Left lung (tissue), 10 donors: Measurements from ENCODE around the gene KRT74. TPM values are rescaled to one million over a fixed set of nuclear protein-coding genes. Genes with fewer than 3 reads are reported as not detected.

ENCODE experiments used
- ATAC-seq: fragments of 200-7000 bp; cut with Tn5 transposase; one replicate; pipeline ENCODE4 v1.9.1; 2020; ENCODE audit warnings: moderate library complexity
- DNase-seq, 4 donors: peaks; one replicate each; pipeline ENCODE4 v3.0.0-alpha.2; 2013 to 2020
- H3K27ac ChIP-seq, 2 donors: fragments of 200-600 bp; sonication (generic) in 1 of 2; one replicate each; pipeline versions ENCODE4 v1.5.0 to v1.8.0; 2020 to 2021
- H3K27me3 ChIP-seq, 2 donors: fragments of 200-600 bp; sonication (generic) in 1 of 2; one replicate each; pipeline versions ENCODE4 v1.5.0 to v1.8.0; 2020 to 2021
- H3K36me3 ChIP-seq, 2 donors: fragments of 200-600 bp; sonication (generic) in 1 of 2; one replicate each; pipeline versions ENCODE4 v1.5.0 to v1.8.0; 2020 to 2021
- H3K4me1 ChIP-seq, 2 donors: fragments of 200-600 bp; one replicate each; pipeline ENCODE4 v1.8.0; 2021
- H3K4me3 ChIP-seq, 2 donors: fragments of 200-600 bp; sonication (generic) in 1 of 2; one replicate each; pipeline versions ENCODE4 v1.5.0 to v1.8.0; 2020 to 2021; ENCODE audit warnings: mild to moderate bottlenecking in 1 of 2
- H3K9me3 ChIP-seq, 2 donors: fragments of 200-600 bp; sonication (generic) in 1 of 2; one replicate each; pipeline versions ENCODE4 v1.5.0 to v1.8.0; 2020 to 2021
- intact Hi-C, 2 donors: fragments of 100-400 bp; cut with DNase I; formaldehyde crosslinking; loops; one replicate each; pipeline versions ENCODE4 v1.11.2 to v1.14.2; 2022
- polyA plus RNA-seq, 6 donors: library from polyadenylated mRNA; unstranded; fragments of 120-200 nt; gene quantifications; one replicate each; pipeline ENCODE4 v1.2.1, GENCODE V29; 2013; ENCODE audit not compliant: insufficient read length in 6 of 6
- total RNA-seq, 2 donors: library from RNA; stranded (reverse); fragmentation: NEBNext Ultra II Directional; extraction: Animal tissue kit (Norgen Biotek cat#: 25700); gene quantifications; one replicate each; pipeline ENCODE4 v1.2.1, GENCODE V29; 2021
- TF ChIP-seq, protein P1 (sequence below), 2 donors: fragments of 200-600 bp; sonication (generic) in 1 of 2; IDR thresholded peaks; one replicate each; pipeline versions ENCODE4 v1.5.0 to v1.8.0; 2021; ENCODE audit warnings: antibody characterized with exemption in 2 of 2
- donor health status: DM: no; HTN: yes; CAD: no.
- donor health status: DM: no; HTN: no; CAD: no.

The KRT74 gene
- total and polyA plus RNA-seq, 8 donors: not detected

DNA sequence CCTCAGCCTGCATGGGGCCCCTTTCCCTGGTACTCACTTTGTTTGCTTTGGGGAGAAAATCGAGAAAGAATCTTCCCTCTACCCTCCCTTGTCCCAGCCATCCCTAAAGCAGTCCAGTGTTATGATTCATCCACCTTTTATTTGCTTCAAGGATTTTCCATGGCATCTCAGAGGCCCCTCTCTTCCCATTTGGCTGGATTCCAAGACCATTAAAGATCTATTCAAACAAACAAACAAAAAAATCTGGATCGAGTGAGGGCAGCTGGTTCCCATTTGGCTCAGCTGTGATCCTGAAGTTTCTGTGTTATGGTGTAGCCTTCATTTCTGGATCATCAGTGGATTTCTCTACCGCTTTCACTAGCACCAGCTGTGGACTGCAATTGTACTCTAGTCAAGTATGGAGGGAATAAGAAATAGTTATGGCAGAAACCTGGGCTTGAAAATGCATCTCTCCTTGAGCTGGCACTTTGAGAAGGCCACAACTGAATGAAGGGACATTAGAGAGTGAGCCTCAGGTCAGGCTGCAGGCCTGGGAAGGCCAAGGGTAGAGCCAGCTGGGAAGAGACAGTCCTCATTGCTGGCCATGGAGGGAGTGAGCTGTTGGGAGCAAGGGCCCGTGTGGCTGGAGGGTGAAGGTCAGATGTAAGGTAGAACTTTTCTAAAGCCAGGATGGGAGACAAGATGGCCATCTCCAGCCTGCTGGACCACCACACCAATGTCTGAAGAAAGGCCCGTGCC, 34.4 kb downstream of the KRT74 start:
- no peaks in the 10 kb centered on the region for H3K4me1 ChIP-seq
- H3K36me3 ChIP-seq: no peaks in the 10 kb centered on the region
- DNase-seq: peak in 2 of 4 donors; percentile 49 to 59
- ATAC-seq: no peak
- peaks cover 0 to 10% of the 10 kb centered on the region in 2 donors for H3K27me3 ChIP-seq
- no peak overlapping the region for H3K4me3 ChIP-seq
- no peak overlapping the region for H3K27ac ChIP-seq
- intact Hi-C loops: no loop called here
- TF ChIP-seq, protein P1, sequence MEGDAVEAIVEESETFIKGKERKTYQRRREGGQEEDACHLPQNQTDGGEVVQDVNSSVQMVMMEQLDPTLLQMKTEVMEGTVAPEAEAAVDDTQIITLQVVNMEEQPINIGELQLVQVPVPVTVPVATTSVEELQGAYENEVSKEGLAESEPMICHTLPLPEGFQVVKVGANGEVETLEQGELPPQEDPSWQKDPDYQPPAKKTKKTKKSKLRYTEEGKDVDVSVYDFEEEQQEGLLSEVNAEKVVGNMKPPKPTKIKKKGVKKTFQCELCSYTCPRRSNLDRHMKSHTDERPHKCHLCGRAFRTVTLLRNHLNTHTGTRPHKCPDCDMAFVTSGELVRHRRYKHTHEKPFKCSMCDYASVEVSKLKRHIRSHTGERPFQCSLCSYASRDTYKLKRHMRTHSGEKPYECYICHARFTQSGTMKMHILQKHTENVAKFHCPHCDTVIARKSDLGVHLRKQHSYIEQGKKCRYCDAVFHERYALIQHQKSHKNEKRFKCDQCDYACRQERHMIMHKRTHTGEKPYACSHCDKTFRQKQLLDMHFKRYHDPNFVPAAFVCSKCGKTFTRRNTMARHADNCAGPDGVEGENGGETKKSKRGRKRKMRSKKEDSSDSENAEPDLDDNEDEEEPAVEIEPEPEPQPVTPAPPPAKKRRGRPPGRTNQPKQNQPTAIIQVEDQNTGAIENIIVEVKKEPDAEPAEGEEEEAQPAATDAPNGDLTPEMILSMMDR (IDR thresholded peaks at IDR 0.05): no peak
- H3K9me3 ChIP-seq: no peaks in the 10 kb centered on the region

DNA sequence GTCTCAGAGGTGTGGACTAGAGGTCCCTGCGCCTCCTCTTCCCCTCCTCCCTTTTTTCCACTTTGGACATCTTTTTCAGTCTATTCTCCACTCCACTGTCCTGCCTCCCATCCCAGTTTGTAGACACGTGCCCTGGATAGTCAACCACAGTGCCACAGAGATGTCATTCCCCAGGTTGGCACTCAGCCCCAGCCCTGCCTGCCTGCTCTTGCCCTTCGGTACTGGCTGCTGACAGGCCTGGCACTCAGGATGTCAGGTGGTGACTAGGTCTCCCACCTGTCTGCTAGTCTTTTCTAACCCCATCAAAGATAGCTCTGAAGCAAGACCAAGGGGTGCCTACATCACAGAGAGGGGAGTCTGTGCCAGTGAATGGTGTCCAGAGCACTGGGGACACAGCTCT, 36.5 kb downstream of the KRT74 start:
- no peaks in the 10 kb centered on the region for H3K4me1 ChIP-seq
- intact Hi-C loops: no loop called here
- H3K27ac ChIP-seq: no peak overlapping the region
- H3K36me3 ChIP-seq: no peaks in the 10 kb centered on the region
- no peak for ATAC-seq
- H3K4me3 ChIP-seq: no peak overlapping the region
- H3K27me3 ChIP-seq: no peaks in the 10 kb centered on the region
- no peaks in the 10 kb centered on the region for H3K9me3 ChIP-seq
- DNase-seq: no peak
- TF ChIP-seq, protein P1 (IDR thresholded peaks at IDR 0.05): no peak

DNA sequence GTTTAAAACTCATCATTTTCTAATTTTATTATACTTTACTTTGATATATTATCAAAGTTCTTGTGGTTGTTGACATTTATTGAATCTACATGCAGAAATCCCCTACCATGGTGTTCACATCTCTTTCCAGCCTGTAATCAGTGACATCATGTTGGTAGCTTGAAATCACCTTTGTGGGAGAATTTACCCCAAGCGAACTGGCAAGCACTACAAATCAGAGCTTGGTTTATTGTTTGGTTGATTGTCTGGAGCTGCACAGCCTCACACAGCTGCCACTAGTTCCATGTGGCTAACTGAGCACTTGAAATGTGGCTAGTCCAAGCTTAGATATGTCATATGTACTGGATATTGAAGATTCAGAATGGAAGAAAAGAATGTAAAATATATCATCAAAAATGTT, 38.1 kb downstream of the KRT74 start:
- no peak for DNase-seq
- TF ChIP-seq, protein P1 (IDR thresholded peaks at IDR 0.05): no peak
- Histone ChIP-seq H3K27me3 (no peaks in the 10 kb centered on the region), H3K4me1 (no peaks in the 10 kb centered on the region), H3K4me3 (no peak overlapping the region), H3K27ac (no peak overlapping the region), H3K9me3 (no peaks in the 10 kb centered on the region), H3K36me3 (no peaks in the 10 kb centered on the region)
- intact Hi-C loops: no loop called here
- ATAC-seq: no peak

DNA sequence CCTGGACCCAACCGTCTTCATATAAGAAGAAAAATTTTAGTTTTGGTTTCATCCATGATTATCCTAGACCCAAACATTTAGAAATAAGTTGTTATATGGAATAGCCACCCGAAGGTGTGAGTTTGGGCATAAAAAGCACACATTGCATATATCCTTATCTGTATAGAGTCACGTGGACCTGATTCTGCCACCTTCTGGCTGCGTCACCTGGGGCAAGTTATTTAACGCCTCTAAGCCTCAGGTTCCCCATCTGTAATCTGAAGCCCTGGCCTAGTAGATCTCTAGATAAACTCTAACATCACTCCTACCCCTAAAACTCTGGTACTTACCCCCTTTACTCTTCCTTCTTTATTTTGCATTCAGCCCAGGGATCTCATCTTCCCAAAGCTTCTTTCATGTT, 39.2 kb downstream of the KRT74 start:
- ATAC-seq: no peak
- H3K27ac ChIP-seq: no peak overlapping the region
- no peaks in the 10 kb centered on the region for H3K27me3 ChIP-seq
- H3K9me3 ChIP-seq: no peaks in the 10 kb centered on the region
- TF ChIP-seq, protein P1 (IDR thresholded peaks at IDR 0.05): no peak
- no peaks in the 10 kb centered on the region for H3K4me1 ChIP-seq
- intact Hi-C loops: no loop called here
- no peak for DNase-seq
- no peak overlapping the region for H3K4me3 ChIP-seq
- no peaks in the 10 kb centered on the region for H3K36me3 ChIP-seq

DNA sequence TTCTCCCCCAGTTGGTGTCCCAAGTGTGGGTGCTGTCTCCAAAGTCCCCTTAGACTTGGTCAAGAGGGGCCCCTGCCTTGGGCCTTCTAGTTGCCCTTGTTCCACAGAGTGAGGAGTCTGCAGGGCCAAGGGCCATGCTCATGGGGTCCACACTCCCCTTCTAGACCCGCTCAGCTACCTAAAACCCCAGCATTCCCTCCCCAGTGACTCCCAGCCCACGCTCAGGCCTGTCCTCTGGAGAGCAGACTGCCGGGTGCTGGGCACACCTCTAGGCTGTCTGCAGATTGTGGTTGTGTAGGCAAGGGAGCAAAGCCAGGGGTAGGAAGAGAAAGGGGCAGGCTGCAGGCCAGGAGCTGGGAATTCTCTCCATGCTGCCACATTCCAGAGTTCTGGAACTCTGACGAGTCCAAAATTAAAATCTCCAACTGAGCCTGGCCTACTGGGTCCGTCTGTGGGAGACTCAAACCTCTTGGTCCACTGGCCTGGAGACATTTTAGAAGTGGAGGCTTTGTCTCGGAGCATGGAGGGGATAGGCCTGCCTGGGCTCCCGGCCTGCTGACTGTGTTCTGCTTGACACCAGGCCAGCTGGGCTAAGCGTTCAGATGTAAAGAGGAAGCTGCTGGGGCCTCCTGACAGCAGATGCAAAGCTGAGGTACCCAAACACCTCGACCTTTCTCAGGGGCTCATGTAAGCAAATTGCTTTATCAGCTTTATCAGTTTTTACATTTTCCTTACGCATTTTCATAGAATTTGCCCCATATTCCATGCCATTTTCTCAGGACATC, 39.8 kb downstream of the KRT74 start:
- TF ChIP-seq, protein P1 (IDR thresholded peaks at IDR 0.05): no peak
- DNase-seq (no peak), ATAC-seq (no peak)
- H3K4me1 ChIP-seq: no peaks in the 10 kb centered on the region
- no peaks in the 10 kb centered on the region for H3K27me3 ChIP-seq
- H3K4me3 ChIP-seq: no peak overlapping the region
- H3K36me3 ChIP-seq: no peaks in the 10 kb centered on the region
- intact Hi-C loops: no loop called here
- H3K9me3 ChIP-seq: no peaks in the 10 kb centered on the region
- H3K27ac ChIP-seq: no peak overlapping the region
